ENCODE measurements around the gene ARHGEF28.

- no peak for TF ChIP-seq CTCF (IDR thresholded peaks at IDR 0.05; ENCODE audit: low read length)
- no peak for TF ChIP-seq EZH2phosphoT487 (IDR thresholded peaks at IDR 0.05; ENCODE audit: low read length)
- no peak for TF ChIP-seq EZH2 (optimal IDR thresholded peaks at IDR 0.05; ENCODE audit: low read depth, low read length)
These were observed 341.4 kb downstream of the ARHGEF28 start for GRCh38 chr5:73967347-73967746.
